MCF 10A (cell line): Measurements from ENCODE around the gene KIF1A. TPM values are rescaled to one million over a fixed set of nuclear protein-coding genes. Genes with fewer than 3 reads are reported as not detected.

Source experiments
- BruUV-seq: library from RNA; stranded (reverse); fragments of 400-500 nt; replicated peaks from 2 replicates; lab custom pipeline; 2021; lab: Mats Ljungman, UMichigan
- CTCF ChIA-PET: fragments of 300-600 bp; sonication (Branson Sonifier 250); formaldehyde crosslinking; extraction: SDS; loops from one replicate; lab custom pipeline; 2021; ENCODE audit warnings: antibody characterized with exemption, inconsistent platforms; lab: Yijun Ruan, JAX
- POLR2A ChIA-PET: fragments of 300-600, 350-650 bp; sonication (Branson Sonifier 250); formaldehyde crosslinking; extraction: SDS; loops from one replicate; lab custom pipeline; 2020; ENCODE audit warnings: antibody characterized with exemption, inconsistent platforms; lab: Yijun Ruan, JAX
- DNase-seq: peaks from one replicate; pipeline ENCODE4 v3.0.0-alpha.2; 2018; ENCODE audit not compliant: unreplicated experiment
- H3K27ac Mint-ChIP-seq: one replicate; pipeline ENCODE4 v1.8.0; 2022; ENCODE audit warnings: mild to moderate bottlenecking, low read depth, mixed read lengths; ENCODE audit not compliant: unreplicated experiment
- H3K27me3 Mint-ChIP-seq: one replicate; pipeline ENCODE4 v1.8.0; 2022; ENCODE audit warnings: mixed read lengths; ENCODE audit not compliant: insufficient read depth, unreplicated experiment
- H3K36me3 Mint-ChIP-seq: one replicate; pipeline ENCODE4 v1.8.0; 2022; ENCODE audit warnings: mild to moderate bottlenecking, moderate library complexity, mixed read lengths; ENCODE audit not compliant: insufficient read depth, unreplicated experiment
- H3K4me1 Mint-ChIP-seq: one replicate; pipeline ENCODE4 v1.8.0; 2022; ENCODE audit warnings: mixed read lengths; ENCODE audit not compliant: insufficient read depth, unreplicated experiment
- H3K4me3 Mint-ChIP-seq: one replicate; pipeline ENCODE4 v1.8.0; 2022; ENCODE audit warnings: mild to moderate bottlenecking, moderate library complexity, mixed read lengths; ENCODE audit not compliant: unreplicated experiment
- H3K9me3 Mint-ChIP-seq: one replicate; pipeline ENCODE4 v1.8.0; 2022; ENCODE audit warnings: mixed read lengths; ENCODE audit not compliant: unreplicated experiment
- intact Hi-C: fragments of 100-400 bp; cut with micrococcal nuclease; formaldehyde crosslinking; loops from 2 replicates; pipeline ENCODE4 v1.14.1; 2022
- total RNA-seq: library from RNA; stranded (reverse); gene quantifications from 2 replicates; pipeline ENCODE4 v1.2.3, GENCODE V29; 2022
- TF ChIP-seq, protein P1 (sequence below): fragments of 200-600 bp; IDR thresholded peaks from one replicate; pipeline ENCODE4 v1.8.0; 2022; ENCODE audit warnings: antibody characterized with exemption, mild to moderate bottlenecking; ENCODE audit not compliant: unreplicated experiment

KIF1A gene
- total RNA-seq, 1 experiment from 2014 or later: not detected

GRCh38 chr2:240767341-240767740 is 52.7 kb downstream of the KIF1A start:
- ChIA-PET CTCF (no interaction called here), POLR2A (no interaction called here)
- TF ChIP-seq, protein P1, sequence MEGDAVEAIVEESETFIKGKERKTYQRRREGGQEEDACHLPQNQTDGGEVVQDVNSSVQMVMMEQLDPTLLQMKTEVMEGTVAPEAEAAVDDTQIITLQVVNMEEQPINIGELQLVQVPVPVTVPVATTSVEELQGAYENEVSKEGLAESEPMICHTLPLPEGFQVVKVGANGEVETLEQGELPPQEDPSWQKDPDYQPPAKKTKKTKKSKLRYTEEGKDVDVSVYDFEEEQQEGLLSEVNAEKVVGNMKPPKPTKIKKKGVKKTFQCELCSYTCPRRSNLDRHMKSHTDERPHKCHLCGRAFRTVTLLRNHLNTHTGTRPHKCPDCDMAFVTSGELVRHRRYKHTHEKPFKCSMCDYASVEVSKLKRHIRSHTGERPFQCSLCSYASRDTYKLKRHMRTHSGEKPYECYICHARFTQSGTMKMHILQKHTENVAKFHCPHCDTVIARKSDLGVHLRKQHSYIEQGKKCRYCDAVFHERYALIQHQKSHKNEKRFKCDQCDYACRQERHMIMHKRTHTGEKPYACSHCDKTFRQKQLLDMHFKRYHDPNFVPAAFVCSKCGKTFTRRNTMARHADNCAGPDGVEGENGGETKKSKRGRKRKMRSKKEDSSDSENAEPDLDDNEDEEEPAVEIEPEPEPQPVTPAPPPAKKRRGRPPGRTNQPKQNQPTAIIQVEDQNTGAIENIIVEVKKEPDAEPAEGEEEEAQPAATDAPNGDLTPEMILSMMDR: no peak
- no peak for DNase-seq
- Mint-ChIP-seq H3K36me3 (no peaks in the 10 kb centered on the region), H3K27me3 (no peaks in the 10 kb centered on the region), H3K27ac (no peak overlapping the region), H3K9me3 (no peaks in the 10 kb centered on the region), H3K4me1 (no peaks in the 10 kb centered on the region), H3K4me3 (no peak overlapping the region)
- no TSS peak for BruUV-seq
- intact Hi-C loops: no loop called here

- no TSS peak for BruUV-seq
- H3K4me1 Mint-ChIP-seq: no peaks in the 10 kb centered on the region
- no peak overlapping the region for H3K4me3 Mint-ChIP-seq
- no peaks in the 10 kb centered on the region for H3K9me3 Mint-ChIP-seq
- no peaks in the 10 kb centered on the region for H3K27me3 Mint-ChIP-seq
- CTCF ChIA-PET: no interaction called here
- no peaks in the 10 kb centered on the region for H3K36me3 Mint-ChIP-seq
- TF ChIP-seq, protein P1: no peak
- no peak overlapping the region for H3K27ac Mint-ChIP-seq
- DNase-seq: no peak
- intact Hi-C loops: no loop called here
- POLR2A ChIA-PET: interaction anchor here (0.6 kb wide), 1 partner anchor 1717 kb away, joined by 3 read pairs; no protein-coding TSS in a partner anchor
Measured at GRCh38 chr2:240766072-240766471, 53.9 kb downstream of the KIF1A start.

- intact Hi-C loops: no loop called here
- DNase-seq: no peak
- ChIA-PET POLR2A (no interaction called here), CTCF (interaction anchor here (0.6 kb wide), 1 partner anchor 53 kb away, joined by 3 read pairs; no protein-coding TSS in a partner anchor)
- TF ChIP-seq, protein P1: no peak
- Mint-ChIP-seq H3K9me3 (no peaks in the 10 kb centered on the region), H3K4me3 (no peak overlapping the region), H3K27me3 (no peaks in the 10 kb centered on the region), H3K36me3 (no peaks in the 10 kb centered on the region), H3K27ac (no peak overlapping the region), H3K4me1 (no peaks in the 10 kb centered on the region)
- no TSS peak for BruUV-seq
Measured at GRCh38 chr2:240765007-240765406, 55.0 kb downstream of the KIF1A start.

DNA sequence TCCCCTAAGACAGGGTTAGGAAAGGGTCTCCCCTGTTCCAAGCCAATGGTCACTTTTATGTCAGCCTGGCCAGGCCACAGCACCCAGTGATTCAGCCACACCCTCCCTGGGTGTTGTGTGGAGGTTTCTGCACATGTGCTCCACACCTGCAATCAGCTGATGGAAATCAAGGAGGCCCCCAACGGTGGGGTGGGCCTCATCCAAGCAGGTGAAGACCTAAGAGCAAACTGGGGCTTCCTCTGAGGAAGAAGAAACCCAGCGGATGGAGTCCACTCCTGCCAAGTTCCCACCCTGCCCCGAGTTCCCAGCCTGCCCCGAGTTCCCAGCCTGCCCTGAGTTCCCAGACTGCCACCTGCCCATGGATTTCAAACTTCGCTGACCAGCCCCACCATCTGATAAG is 55.4 kb downstream of the KIF1A start:
- ChIA-PET POLR2A (no interaction called here), CTCF (no interaction called here)
- no peak for DNase-seq
- Mint-ChIP-seq H3K4me1 (no peaks in the 10 kb centered on the region), H3K4me3 (no peak overlapping the region), H3K36me3 (no peaks in the 10 kb centered on the region), H3K27ac (no peak overlapping the region), H3K27me3 (no peaks in the 10 kb centered on the region), H3K9me3 (no peaks in the 10 kb centered on the region)
- intact Hi-C loops: no loop called here
- TF ChIP-seq, protein P1: no peak
- no TSS peak for BruUV-seq
